NCI-H1417 treated with DMSO at 0.1 percent for 48 hours (cell line): ENCODE measurements around the gene MCM7.

Experiments
- DNase-seq: peaks from one replicate; lab custom pipeline; 2025; lab: John Stamatoyannopoulos, UW

The MCM7 gene

GRCh38 chr7:100071018-100071723 lies 30.0 kb downstream of the MCM7 start:
- no peak for DNase-seq

- no peak for DNase-seq
These were observed 31.2 kb downstream of the MCM7 start for GRCh38 chr7:100069991-100070390.

GRCh38 chr7:100066953-100067352 lies 34.2 kb downstream of the MCM7 start:
- no peak for DNase-seq

GRCh38 chr7:100065452-100066186 lies 35.6 kb downstream of the MCM7 start:
- no peak for DNase-seq

- DNase-seq: no peak
These were observed 37.0 kb downstream of the MCM7 start for GRCh38 chr7:100064162-100064561.

GRCh38 chr7:100063376-100063775 lies 37.8 kb downstream of the MCM7 start:
- no peak for DNase-seq

- DNase-seq: no peak
These were observed 39.5 kb downstream of the MCM7 start for GRCh38 chr7:100061518-100062193.

GRCh38 chr7:100059251-100059739 lies 41.9 kb downstream of the MCM7 start:
- no peak for DNase-seq

GRCh38 chr7:100057006-100057405 lies 44.2 kb downstream of the MCM7 start:
- no peak for DNase-seq

- peak; percentile 68 for DNase-seq
These were observed 48.0 kb downstream of the MCM7 start for GRCh38 chr7:100053215-100053614.

- no peak for DNase-seq
These were observed 49.6 kb downstream of the MCM7 start for GRCh38 chr7:100051611-100052010.

- peak; percentile 29 for DNase-seq
These were observed 51.5 kb downstream of the MCM7 start, which contains the start of gene ZSCAN21 for GRCh38 chr7:100049441-100050291. Gene ZSCAN21, plus strand, starts transcription at chr7:100049774. Its CDS starts 7,233 bp downstream, at chr7:100057007.

- no peak for DNase-seq
These were observed 52.5 kb downstream of the MCM7 start for GRCh38 chr7:100048680-100049079.

GRCh38 chr7:100044718-100045117 lies 56.5 kb downstream of the MCM7 start:
- no peak for DNase-seq
